NCI-H345 treated with DMSO at 0.1 percent for 48 hours (cell line): ENCODE results near the gene PRICKLE4.
"Not testable (repeated sequence)": the region's sequence is repeated elsewhere in the genome, so short reads cannot be mapped to it uniquely, and the experiment has no call there.

Experiments
- DNase-seq: peaks from one replicate; lab custom pipeline; 2025; ENCODE audit not compliant: unreplicated experiment; lab: John Stamatoyannopoulos, UW

PRICKLE4 gene

GRCh38 chr6:41744236-41744787, 36.3 kb upstream of the PRICKLE4 start:
- DNase-seq, result no peak

- no peak for DNase-seq
These were observed 34.5 kb upstream of the PRICKLE4 start for GRCh38 chr6:41746107-41746506.

- no peak for DNase-seq
These were observed 33.1 kb upstream of the PRICKLE4 start, which contains the start of gene PGC for GRCh38 chr6:41747256-41748101. TSS of gene PGC (minus strand) at chr6:41747397. CDS start at chr6:41747334, 63 bp downstream.

- DNase-seq, result no peak
These were observed 32.5 kb upstream of the PRICKLE4 start for GRCh38 chr6:41748102-41748477.

- DNase-seq, result no peak
These were observed 32.0 kb upstream of the PRICKLE4 start for GRCh38 chr6:41748542-41748941.

GRCh38 chr6:41750374-41750773, 30.2 kb upstream of the PRICKLE4 start:
- no peak for DNase-seq

- no peak for DNase-seq
These were observed 24.7 kb upstream of the PRICKLE4 start for GRCh38 chr6:41755895-41756294.

GRCh38 chr6:41756354-41756753, 24.2 kb upstream of the PRICKLE4 start:
- DNase-seq, result no peak

GRCh38 chr6:41757271-41757670, 23.3 kb upstream of the PRICKLE4 start:
- DNase-seq, result no peak

GRCh38 chr6:41757931-41758640, 22.5 kb upstream of the PRICKLE4 start:
- DNase-seq, result no peak

- no peak for DNase-seq
These were observed 21.9 kb upstream of the PRICKLE4 start for GRCh38 chr6:41758641-41759035.

GRCh38 chr6:41759106-41759904, 21.3 kb upstream of the PRICKLE4 start:
- no peak for DNase-seq

- DNase-seq, result no peak
These were observed 20.5 kb upstream of the PRICKLE4 start for GRCh38 chr6:41759905-41760579.

GRCh38 chr6:41763470-41763869, 17.1 kb upstream of the PRICKLE4 start:
- no peak for DNase-seq

- DNase-seq, result not testable (repeated sequence)
These were observed 14.4 kb upstream of the PRICKLE4 start for GRCh38 chr6:41766043-41766664.

GRCh38 chr6:41767112-41767833, 13.3 kb upstream of the PRICKLE4 start:
- no peak for DNase-seq

GRCh38 chr6:41768545-41769308, 11.9 kb upstream of the PRICKLE4 start:
- no peak for DNase-seq

GRCh38 chr6:41769376-41769775, 11.2 kb upstream of the PRICKLE4 start:
- DNase-seq, result no peak
